NCI-H2227 (cell line): ENCODE data around the gene IRF2BP1.
"Not testable (repeated sequence)": the region's sequence is repeated elsewhere in the genome, so short reads cannot be mapped to it uniquely, and the experiment has no call there.

Source experiments
- DNase-seq: peaks from one replicate; lab custom pipeline; 2025; ENCODE audit not compliant: unreplicated experiment; lab: John Stamatoyannopoulos, UW

The IRF2BP1 gene

DNA sequence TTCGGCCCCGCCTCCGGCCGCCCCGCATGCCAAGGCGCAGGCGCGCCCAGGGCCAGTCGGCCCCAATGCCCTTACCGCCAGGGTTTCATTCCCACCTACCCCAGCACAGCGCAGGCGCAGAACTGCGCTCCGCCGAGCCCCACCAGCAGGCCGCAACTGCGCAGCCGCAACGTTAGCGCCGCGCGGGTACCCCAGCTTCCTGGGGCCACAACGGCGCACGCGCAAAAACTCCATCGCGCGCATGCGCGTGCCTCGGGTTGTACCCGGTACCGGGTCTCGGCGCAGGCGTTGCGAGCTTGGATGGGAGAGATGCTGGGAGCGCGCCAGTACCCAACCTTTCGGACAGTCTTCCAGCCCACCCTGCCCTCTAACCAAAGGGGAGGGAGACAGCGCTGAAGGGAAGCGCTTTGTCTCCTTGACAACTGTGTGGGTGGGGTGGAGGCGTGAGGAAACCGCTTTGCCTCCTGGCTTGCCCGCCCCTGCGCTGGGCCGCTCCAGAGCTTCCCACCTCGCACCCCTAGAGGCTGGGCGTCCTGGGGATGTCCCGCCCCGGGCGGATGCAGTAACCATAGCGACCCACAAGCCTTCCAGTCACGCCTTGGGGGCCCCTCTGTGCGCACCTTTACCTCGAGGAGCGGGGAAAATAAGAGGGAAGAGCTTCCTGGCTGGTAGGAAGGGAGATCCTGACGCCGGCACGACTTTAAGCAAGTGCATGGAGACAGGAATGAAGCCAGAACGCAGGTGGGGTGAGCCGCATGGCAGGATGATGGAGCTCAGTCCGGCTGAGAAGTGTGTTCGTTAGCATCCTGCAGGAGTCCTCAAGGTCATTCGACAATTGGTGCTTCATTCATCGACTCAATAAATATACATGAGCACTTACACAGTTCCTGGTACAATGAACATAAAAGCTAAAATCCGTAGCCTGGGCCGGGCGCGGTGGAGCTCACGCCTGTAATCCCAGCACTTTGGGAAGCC lies 17.0 kb upstream of the IRF2BP1 start:
- DNase-seq = peak; percentile 98

DNA sequence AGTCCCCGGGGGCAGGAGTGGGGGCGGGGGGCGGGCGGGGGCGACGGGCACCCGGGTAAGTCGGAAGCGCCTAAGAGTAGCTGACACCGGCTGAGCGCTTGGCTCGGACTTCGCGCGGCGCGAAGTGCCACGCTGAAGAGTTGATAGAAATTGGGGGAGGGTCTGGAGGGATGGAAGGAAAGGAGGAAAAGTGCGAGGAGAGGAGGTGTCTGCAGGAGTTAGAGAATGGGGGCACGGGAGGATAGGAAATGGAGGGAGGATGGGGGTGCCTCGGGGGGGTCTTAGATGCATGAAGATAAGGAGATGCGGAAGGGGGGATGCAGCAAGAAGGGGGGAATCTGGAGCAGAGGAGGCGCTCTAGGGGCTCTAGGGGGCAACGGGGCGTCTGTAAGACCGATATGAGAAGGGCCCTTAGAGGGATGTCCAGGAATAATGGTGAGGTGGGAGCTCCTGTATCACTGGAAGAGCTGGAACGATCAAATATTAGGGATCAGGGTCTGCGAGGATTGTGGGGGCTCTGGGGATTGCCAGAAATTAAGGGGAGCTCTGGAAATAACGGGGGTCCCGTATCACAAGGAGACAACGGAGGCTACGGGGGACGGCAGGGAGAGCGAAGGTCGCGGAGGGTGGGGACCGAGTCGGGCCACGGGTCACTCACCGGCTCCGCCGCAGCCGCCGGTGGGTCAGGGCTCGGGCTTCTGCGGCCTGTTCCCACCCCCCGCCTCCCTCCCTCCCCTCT lies 16.1 kb upstream of the IRF2BP1 start, which contains the start of gene MYPOP:
TSS of gene MYPOP (minus strand) at position 702 of the 739 bp plus-strand sequence. CDS start 840 bp downstream, outside the sequence.
- DNase-seq = peak; percentile 26

DNA sequence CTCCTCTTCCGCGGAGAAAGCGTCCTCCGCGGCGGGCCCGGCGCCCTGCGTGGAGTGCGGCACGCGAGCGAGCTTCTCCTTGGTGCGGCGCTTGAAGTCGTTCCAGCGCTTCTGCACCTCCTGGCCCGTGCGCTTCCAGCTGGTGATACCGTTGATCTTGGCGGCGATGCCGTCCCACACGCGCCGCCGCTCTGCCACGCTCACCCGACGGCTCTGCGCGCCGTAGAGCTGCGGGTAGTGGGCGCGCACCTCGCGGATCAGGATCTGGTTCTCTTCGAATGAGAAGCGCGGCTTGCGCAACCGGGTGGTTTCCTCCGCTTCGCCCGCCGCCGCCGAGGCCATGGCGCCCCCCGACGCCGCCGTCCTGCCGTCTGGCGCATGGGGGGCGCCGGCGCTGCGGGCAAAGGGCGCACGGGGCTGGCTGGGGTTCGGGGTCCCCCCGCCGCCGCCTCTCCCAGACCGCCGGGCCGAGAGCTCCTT lies 15.5 kb upstream of the IRF2BP1 start:
- DNase-seq = peak; percentile 37

DNA sequence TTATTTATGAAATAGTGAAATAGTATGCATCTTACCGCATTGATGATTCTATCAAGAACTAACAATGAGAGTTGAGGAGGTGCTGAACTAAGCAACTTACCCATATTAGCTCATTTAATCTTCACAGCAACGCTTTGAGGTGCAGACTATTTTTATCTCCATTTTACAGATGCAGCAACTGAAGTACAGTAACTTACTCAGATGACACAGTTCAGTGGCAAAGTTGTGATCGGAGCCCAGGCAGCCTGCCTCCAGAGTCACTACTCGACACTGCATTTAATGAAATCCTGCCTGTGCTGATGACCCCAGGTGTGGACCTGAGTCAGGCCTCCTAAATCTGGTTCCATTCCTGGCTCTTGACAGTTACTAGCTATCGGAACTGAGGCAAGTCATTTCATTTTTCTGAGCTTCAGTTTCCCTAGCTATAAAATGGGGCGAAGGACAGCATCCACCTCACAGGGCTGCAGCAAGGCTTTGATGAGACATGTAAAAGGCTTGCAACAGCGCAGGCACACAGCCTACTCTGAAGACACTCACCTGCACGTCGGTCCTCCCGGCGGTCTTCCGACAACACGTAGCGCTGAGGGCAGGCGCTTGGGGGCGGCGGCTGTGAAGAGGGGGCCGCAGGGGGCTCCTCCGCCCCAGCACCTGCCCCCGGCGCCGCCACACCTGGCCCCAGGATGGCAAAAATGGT lies 14.9 kb upstream of the IRF2BP1 start:
- peak; percentile 37 for DNase-seq

DNA sequence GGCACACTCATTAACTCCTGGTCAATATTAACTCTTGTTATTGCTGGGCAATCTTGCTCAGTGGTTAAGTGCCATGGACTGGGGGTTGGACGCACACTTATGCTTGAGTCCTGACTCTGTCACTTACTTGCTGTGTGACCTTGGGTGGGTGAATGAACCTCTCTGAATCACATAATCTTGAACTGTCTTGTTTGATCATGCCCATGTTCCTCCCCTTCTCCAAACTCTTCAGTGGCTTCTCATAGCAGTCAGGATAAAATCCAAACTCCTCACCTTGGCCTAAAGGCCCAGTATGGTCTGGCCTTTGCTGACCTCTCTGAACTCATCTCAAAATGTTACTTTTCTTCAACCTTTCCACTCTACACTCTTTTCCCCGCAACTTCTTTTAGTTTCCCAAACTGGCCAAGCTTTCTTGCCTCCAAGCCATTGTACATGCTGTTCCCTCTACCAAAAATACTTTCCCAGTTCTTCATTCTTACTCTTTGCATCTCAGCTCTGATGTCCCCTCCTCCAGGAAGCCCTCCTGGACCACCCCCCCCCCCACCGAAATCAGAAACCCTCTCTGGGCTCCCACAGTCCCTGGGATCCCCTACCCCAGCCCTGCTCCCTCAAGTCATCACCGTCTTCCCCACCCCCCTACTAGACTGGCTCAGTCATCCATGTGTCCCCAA lies 14.1 kb upstream of the IRF2BP1 start:
- no peak for DNase-seq

- no peak for DNase-seq
Measured at GRCh38 chr19:45899253-45899652, 13.3 kb upstream of the IRF2BP1 start.

GRCh38 chr19:45897261-45897812 lies 11.4 kb upstream of the IRF2BP1 start:
- DNase-seq = no peak

DNA sequence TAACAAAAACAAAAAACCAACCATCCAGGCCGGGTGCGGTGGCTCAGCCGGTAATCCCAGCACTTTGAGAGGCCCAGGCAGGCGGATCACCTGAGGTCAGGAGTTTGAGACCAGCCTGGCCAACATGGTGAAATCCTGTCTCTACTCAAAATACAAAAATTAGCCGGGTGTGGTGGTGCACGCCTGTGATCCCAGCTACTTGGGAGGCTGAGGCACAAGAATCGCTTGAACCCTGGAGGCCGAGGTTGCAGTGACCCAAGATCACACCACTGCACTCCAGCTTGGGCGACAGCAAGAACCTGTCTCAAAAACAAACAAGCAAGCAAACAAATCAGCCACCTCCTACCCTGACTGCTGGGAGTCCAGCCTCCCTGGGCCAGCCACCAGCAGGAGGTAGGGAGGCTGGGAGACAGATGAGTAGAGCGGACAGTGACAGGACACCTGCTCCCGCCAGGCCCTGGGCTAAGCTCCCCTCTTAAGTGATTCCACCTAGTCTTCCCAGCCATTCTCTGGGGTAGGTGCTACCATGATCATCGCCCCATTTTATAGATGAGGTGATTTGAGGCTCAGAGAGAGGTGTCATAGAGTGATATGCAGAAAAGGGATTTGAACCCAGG lies 10.2 kb upstream of the IRF2BP1 start:
- DNase-seq = not testable (repeated sequence)

DNA sequence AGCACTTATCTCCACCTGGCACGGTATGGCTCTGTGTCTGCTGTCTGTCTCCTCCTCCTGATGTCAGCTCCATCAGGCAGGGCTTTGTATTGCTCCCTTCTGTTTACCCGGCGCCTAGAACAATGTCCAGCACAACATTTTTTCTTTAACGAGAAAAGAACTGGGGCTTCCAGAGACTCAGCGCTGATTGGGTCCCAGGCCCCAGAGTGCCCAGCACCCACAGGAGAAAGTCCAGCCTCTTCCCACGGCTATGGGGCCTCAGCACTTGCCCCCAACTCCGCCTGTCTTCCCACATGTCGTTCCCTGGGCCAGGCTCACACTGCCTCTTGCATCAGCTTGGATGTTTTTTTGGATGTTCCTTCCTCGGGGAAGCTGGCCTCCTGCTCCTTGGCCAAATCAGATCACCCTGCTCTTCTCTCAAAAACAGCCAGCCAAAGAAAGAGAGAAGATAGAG lies 9.6 kb upstream of the IRF2BP1 start:
- DNase-seq = no peak

DNA sequence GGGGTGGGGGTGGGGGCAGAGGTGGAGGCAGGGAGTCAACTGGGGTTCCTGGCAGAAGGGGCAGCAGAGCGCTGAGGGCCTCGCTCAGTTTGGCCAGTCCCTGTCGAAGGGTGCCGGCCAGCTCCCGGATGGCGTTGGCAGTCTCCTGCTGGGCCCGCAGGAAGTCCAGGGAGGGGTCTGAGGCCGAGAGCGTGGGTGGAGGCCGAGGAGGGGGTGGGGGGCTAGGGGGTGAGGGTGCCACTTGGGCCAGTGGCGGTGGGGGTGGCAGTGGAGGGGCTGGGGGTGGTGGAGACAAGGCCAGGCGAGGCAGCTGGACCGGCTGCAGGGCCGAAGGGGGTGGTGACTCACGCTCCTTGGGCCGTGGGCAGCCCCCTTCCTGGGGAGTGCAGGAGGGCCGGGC lies 4.9 kb upstream of the IRF2BP1 start:
- no peak for DNase-seq

GRCh38 chr19:45889210-45889885 lies 3.4 kb upstream of the IRF2BP1 start:
- no peak for DNase-seq

- no peak for DNase-seq
Measured at GRCh38 chr19:45887200-45887710, 1.3 kb upstream of the IRF2BP1 start.

GRCh38 chr19:45886427-45887199 lies 672 bp upstream of the IRF2BP1 start:
- peak; percentile 92 for DNase-seq

DNA sequence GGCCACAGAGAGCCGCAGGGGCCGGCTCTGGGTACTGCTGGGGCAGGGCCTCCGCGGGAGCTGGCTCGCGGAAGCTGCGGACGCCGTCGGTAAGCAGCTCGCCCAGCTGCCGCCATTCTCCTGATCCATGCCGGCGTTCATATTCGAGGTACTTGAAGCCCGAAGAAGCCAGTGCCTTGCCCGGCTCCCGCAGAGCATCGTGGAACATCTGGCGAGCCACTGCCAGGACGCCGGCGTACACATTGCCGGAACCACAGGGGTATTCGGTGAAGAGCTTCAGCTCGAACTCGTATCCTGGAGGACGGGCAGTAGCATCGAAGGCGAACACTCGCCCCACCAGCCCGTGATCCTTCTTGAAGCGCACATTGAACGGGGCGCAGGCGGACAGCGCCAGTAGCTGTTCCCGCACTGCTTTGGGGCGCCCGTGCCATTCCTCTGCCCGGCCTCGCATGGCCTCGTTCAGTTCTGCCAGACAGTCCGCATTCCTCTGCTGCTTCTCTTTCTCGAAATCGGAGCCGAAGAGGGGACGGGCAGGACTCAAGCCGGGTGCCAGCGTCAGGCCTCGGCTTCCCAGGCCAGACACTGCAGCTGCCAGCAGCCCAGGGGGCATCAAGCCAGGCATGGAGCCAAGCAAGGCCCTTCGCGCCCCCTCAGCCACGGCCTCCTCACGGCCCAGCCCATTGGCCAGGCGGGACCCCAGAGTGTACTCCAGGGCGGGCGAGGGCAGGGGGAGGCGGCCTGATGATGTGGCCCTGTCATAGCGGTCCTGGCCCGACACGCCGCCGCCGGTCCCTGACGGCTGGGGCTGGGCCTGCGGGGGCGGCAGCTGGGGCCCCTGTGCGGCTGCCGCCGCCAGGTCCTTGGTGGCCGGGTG lies 1.0 kb downstream of the IRF2BP1 start:
- DNase-seq = no peak

- no peak for DNase-seq
Measured at GRCh38 chr19:45883881-45884681, 1.9 kb downstream of the IRF2BP1 start.

DNA sequence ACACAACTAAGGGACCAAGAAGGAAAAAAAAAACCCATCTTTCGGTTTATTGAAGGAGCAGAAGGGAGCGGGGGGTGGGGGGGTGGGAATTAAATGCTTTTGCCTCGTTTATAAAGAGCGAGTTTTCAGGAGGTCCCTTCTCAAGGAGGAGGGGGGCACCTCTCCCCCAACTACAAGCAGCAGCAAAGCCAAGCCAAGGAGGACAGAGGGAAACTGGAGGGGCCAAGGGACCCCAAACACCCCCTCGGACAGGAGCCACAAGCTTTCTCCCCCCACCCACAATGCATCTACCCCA lies 2.4 kb downstream of the IRF2BP1 start:
- no peak for DNase-seq
